Heart right ventricle (tissue), 16 donors: ENCODE measurements around the gene SELL. TPM values are rescaled to one million over a fixed set of nuclear protein-coding genes. Genes with fewer than 3 reads are reported as not detected.

Experiments used
- ATAC-seq, 8 donors: fragments of 200-7000 bp; cut with Tn5 transposase; one replicate each; pipeline ENCODE4 v1.9.1; 2020; ENCODE audit warnings: mild to moderate bottlenecking in 8 of 8, moderate library complexity in 8 of 8, moderate number of reproducible peaks in 1 of 8
- DNase-seq, 2 donors: peaks; one replicate each; pipeline ENCODE4 v3.0.0-alpha.2; 2020
- H3K27ac ChIP-seq, 10 donors: fragments of 200-600 bp; sonication (generic) in 2 of 10; one replicate each; pipeline versions ENCODE4 v1.5.0 to v1.8.0; 2020 to 2022; ENCODE audit warnings: mild to moderate bottlenecking in 3 of 10
- H3K27me3 ChIP-seq, 7 donors: fragments of 200-600 bp; one replicate each; pipeline ENCODE4 v1.8.0; 2021 to 2022; ENCODE audit warnings: mild to moderate bottlenecking in 2 of 7
- H3K36me3 ChIP-seq, 9 donors: fragments of 200-600 bp; sonication (generic) in 1 of 9; one replicate each; pipeline versions ENCODE4 v1.5.0 to v1.8.0; 2020 to 2022; ENCODE audit warnings: mild to moderate bottlenecking in 2 of 9
- H3K4me1 ChIP-seq, 9 donors: fragments of 200-600 bp; sonication (generic) in 1 of 9; one replicate each; pipeline versions ENCODE4 v1.5.0 to v1.8.0; 2020 to 2022; ENCODE audit warnings: mild to moderate bottlenecking in 4 of 9
- H3K4me3 ChIP-seq, 10 donors: fragments of 200-600 bp; sonication (generic) in 2 of 10; one replicate each; pipeline versions ENCODE4 v1.5.0 to v1.8.0; 2020 to 2022; ENCODE audit warnings: mild to moderate bottlenecking in 7 of 10, moderate library complexity in 2 of 10
- H3K9me3 ChIP-seq, 11 donors: fragments of 200-600 bp in 10 of 11; sonication (generic) in 2 of 11; one replicate each; pipeline versions ENCODE4 v1.5.0 to v1.8.0; 2013 to 2022; ENCODE audit warnings: mild to moderate bottlenecking in 2 of 11, control low read depth in 1 of 11, moderate library complexity in 1 of 11
- WGBS, 2 donors: extraction: QIAGEN DNeasy Blood & Tissue Kit; methylation state at CpG; one replicate each; pipeline ENCODE4 v1.1.7; 2013; ENCODE audit warnings: inconsistent platforms in 1 of 2; 5-methylcytosine and 5-hydroxymethylcytosine counted together
- intact Hi-C, 10 donors: fragments of 100-400 bp; cut with DNase I; formaldehyde crosslinking; loops; one replicate each; pipeline versions ENCODE4 v1.11.1 to v1.14.2; 2022
- polyA plus RNA-seq, 2 donors: library from polyadenylated mRNA; stranded (reverse); fragments of 200-250 nt; gene quantifications; one replicate each; pipeline ENCODE4 v1.2.3, GENCODE V29; 2013
- total RNA-seq, 10 donors: library from RNA; stranded (reverse); fragmentation: NEBNext Ultra II Directional in 3 of 10; extraction: Animal tissue kit (Norgen Biotek cat#: 25700) in 3 of 10; gene quantifications; one replicate each; pipeline versions ENCODE4 v1.2.1 to v1.2.4, GENCODE V29; 2021 to 2023
- TF ChIP-seq, protein P1 (sequence below), 9 donors: fragments of 200-600 bp; sonication (generic) in 2 of 9; IDR thresholded peaks; one replicate each; pipeline versions ENCODE4 v1.5.0 to v1.8.0; 2021 to 2022; ENCODE audit warnings: antibody characterized with exemption in 9 of 9, mild to moderate bottlenecking in 5 of 9, moderate library complexity in 1 of 9
- donor health status: Arrhythmogenic right ventricular cardiomyopathy.
- donor health status: ischemic (EF 13 %, LVEDD 7.1; RV severe dilation, severe dysfunction).
- donor health status: healthy with polysubstance abuse.
- donor health status: DM: no; HTN: yes; CAD: no.
- donor health status: DM: no; HTN: no; CAD: no.
- donor health status: ischemic (EF 25% LVEDD 6.9; RV normal size, moderate dysfunction).
- donor health status: ischemic (EF 25% LVEDD 5.7; RV mildly dilated, moderate dysfunction).
- donor health status: healthy.
- donor health status: DM: yes; HTN: yes; CAD: no.
- donor health status: Ischemic cardiomyopathy.
- donor health status: ischemic (EF 35%, LVEDD 5.7; RV mildly dilated, moderate dysfunction).
- donor health status: nonischemic (EF 11% LVEDD 7.7; RV severe dilation, severe dysfunction).
- donor health status: DM: yes; HTN: yes; CAD: no.
- donor health status: PGD.
- donor health status: ischemic (EF 29% LVEDD 5.4; RV normal size, mild dysfunction).
- donor health status: nonischemic (EF 23%, LVEDD 6.1; RV moderate dilation, normal function).

SELL gene
- total and polyA plus RNA-seq, 12 donors: 0.59 to 8.5 (median 1.6) TPM

DNA sequence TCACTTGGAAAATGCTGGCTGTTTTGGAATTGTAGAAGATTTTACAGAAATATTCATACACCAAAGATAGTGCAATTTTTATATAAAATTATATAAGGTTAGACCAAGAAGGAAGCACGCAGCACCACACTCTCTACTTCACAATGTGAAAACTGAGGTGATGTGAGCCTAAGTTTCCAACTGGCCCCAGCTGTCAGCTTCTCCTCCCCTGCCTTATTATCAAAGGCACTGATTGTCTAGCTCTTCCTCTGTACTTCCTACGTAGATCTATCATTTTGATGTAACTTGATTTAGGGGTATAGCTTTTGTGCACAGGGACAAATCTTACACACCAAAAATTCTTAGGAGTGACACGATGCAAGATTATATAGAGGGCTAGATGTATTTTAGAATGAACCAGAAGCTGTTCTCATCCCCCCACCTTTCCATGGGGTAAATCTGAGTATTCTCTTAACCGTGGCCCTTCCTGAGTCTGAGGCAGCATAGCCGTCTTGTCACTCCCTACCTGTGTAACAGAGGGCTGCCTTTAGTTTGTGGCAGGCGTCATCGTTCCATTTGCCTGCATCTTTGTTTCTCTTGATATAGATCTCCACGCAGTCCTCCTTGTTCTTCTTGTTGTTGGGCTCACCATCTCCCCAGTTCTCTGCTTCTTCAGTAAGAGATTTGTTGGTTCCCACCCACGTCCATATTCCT lies 3.4 kb downstream of the SELL start:
- Histone ChIP-seq H3K27me3 (peaks cover 0 to 23% (median 11%) of the 10 kb centered on the region in 7 donors), H3K9me3 (peaks cover 0 to 4% (median under 1%) of the 10 kb centered on the region in 11 donors), H3K4me1 (peaks cover 0 to 44% (median 0%) of the 10 kb centered on the region in 9 donors), H3K27ac (peak overlapping the region in 1 of 10 donors; percentile 75), H3K4me3 (peak overlapping the region in 1 of 10 donors; percentile 45), H3K36me3 (peaks cover 0 to under 1% (median 0%) of the 10 kb centered on the region in 9 donors)
- intact Hi-C loops: no loop called here
- 72 to 76% methylated on average over 9 of the region's 9 CpGs for WGBS, 2 donors
- TF ChIP-seq, protein P1, sequence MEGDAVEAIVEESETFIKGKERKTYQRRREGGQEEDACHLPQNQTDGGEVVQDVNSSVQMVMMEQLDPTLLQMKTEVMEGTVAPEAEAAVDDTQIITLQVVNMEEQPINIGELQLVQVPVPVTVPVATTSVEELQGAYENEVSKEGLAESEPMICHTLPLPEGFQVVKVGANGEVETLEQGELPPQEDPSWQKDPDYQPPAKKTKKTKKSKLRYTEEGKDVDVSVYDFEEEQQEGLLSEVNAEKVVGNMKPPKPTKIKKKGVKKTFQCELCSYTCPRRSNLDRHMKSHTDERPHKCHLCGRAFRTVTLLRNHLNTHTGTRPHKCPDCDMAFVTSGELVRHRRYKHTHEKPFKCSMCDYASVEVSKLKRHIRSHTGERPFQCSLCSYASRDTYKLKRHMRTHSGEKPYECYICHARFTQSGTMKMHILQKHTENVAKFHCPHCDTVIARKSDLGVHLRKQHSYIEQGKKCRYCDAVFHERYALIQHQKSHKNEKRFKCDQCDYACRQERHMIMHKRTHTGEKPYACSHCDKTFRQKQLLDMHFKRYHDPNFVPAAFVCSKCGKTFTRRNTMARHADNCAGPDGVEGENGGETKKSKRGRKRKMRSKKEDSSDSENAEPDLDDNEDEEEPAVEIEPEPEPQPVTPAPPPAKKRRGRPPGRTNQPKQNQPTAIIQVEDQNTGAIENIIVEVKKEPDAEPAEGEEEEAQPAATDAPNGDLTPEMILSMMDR (IDR thresholded peaks at IDR 0.05): no peak
- ATAC-seq (no peak), DNase-seq (no peak)

DNA sequence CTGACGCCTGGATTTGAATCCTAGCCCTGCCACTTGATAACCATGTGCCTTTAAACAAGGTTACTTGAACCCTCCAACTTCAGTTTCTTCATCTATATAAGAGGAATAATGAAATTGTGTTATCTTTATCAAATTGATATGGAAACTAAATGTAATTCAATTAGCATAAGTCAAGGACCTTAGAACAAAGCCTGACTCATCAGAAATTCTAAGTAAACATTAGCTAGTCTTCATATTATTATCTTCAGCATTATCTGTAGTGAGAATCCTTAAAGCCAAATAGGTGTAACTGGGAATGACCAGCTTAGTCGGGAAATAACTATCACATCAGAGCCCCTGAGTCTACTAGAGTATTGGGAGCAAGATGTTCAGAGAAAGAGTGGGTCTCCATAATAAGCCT lies 6.6 kb downstream of the SELL start:
- WGBS, 2 donors: 76 to 77% methylated on average over 2 of the region's 2 CpGs

DNA sequence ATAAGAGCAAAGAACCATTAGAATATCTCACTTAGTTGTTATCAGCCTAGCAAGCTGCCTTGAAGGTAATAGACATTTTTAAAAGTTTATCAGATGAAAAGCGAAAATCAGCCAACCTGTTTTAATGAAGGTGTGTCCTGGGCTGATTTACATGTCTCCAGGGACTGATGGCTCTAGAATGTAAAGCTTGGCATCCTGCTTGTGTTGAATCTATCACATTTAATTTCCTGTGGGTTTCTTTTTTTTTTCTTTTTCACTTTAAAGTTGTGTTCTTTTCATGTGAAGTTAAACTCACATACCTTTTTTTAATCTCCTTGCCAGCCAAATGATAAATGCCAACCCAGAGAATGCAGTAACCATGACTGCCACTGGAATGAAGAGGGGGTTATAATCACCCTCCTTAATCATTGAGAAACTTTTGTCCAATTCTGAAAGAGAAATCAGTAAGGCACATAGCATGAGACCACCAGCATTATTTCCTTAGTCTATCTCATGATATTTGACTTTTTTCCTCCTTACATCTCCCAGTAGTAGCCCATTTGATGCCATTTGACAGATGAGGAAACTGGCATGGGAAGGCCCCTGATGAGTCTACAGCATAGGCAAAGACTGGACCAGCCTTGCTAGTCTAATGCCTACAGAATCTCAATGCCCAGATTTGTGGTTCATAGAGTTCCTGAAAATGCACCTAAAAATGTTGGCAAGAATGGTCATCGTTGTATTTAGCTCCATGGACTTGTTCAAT lies 10.0 kb downstream of the SELL start:
- Histone ChIP-seq H3K36me3 (peaks cover 0 to 9% (median 0%) of the 10 kb centered on the region in 9 donors), H3K27me3 (peaks cover 0 to 17% (median 0%) of the 10 kb centered on the region in 7 donors), H3K4me3 (no peak overlapping the region), H3K9me3 (no peaks in the 10 kb centered on the region), H3K27ac (peak overlapping the region in 1 of 10 donors; percentile 5), H3K4me1 (peaks cover 0 to 61% (median 0%) of the 10 kb centered on the region in 9 donors)
- no peak for DNase-seq
- WGBS, 2 donors: 68 to 94% methylated on average over 2 of the region's 2 CpGs
- no peak for ATAC-seq
- TF ChIP-seq, protein P1 (IDR thresholded peaks at IDR 0.05): no peak
- intact Hi-C loops: no loop called here

More for the DNA sequence above, 6.6 kb downstream of the SELL start:
- no peak for ATAC-seq
- Histone ChIP-seq H3K27me3 (peaks cover 0 to 23% (median 7%) of the 10 kb centered on the region in 7 donors), H3K36me3 (peaks cover 0 to 9% (median 0%) of the 10 kb centered on the region in 9 donors), H3K4me3 (no peak overlapping the region), H3K27ac (peak overlapping the region in 1 of 10 donors; percentile 29), H3K9me3 (no peaks in the 10 kb centered on the region), H3K4me1 (peaks cover 0 to 39% (median 0%) of the 10 kb centered on the region in 9 donors)
- TF ChIP-seq, protein P1 (IDR thresholded peaks at IDR 0.05): no peak
- intact Hi-C loops: no loop called here
- DNase-seq: no peak

DNA sequence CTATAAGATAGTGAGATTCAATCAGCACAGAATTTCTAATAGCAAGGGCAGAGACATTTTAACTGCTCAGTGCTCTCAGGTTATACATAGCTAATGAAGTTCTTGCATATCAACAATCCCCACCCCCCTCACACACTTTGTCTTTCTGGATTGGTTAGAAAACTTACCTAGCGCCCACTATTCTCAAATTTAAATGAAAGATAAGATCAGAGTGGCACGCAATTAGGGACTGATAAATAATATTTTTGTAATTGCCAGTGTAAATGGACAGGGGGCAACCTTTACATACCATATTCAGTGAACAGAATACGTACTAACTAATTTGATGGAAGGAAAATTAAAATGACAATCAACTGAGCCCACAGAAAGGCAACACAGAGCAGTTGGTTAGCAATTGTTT lies 11.7 kb downstream of the SELL start:
- H3K36me3 ChIP-seq: peaks cover 0 to 9% (median 0%) of the 10 kb centered on the region in 9 donors
- H3K4me1 ChIP-seq: peaks cover 0 to 63% (median 0%) of the 10 kb centered on the region in 9 donors
- no peak overlapping the region for H3K4me3 ChIP-seq
- TF ChIP-seq, protein P1 (IDR thresholded peaks at IDR 0.05): peak in 2 of 9 donors; percentile 18 to 20
- WGBS, 2 donors: 61 to 68% methylated on average over 3 of the region's 3 CpGs
- no peak for ATAC-seq
- intact Hi-C loops: no loop called here
- H3K27ac ChIP-seq: peak overlapping the region in 1 of 10 donors; percentile 67
- H3K27me3 ChIP-seq: peaks cover 0 to 7% (median 0%) of the 10 kb centered on the region in 7 donors
- no peaks in the 10 kb centered on the region for H3K9me3 ChIP-seq
- DNase-seq: no peak
